ENCODE data around the gene ACOT13.

- no peak for TF ChIP-seq CTCF (IDR thresholded peaks at IDR 0.05)
- TF ChIP-seq POLR2A (IDR thresholded peaks at IDR 0.05), result no peak
- TF ChIP-seq POLR2AphosphoS5 (IDR thresholded peaks at IDR 0.05), result no peak
- no peak for TF ChIP-seq EP300 (IDR thresholded peaks at IDR 0.05)
Measured at GRCh38 chr6:24666097-24666640, 708 bp upstream of the ACOT13 start.

Data from gastroesophageal sphincter (tissue), 3 donors.